Upper lobe of left lung (tissue), 6 donors: ENCODE results near the gene BAIAP2L2. TPM values are rescaled to one million over a fixed set of nuclear protein-coding genes. Genes with fewer than 3 reads are reported as not detected.

ENCODE experiments used
- ATAC-seq, 2 donors: fragments of 200-7000 bp; cut with Tn5 transposase; one replicate each; pipeline ENCODE4 v1.9.1; 2022; ENCODE audit warnings: mild to moderate bottlenecking in 2 of 2, moderate library complexity in 2 of 2; ENCODE audit not compliant: low FRiP score in 2 of 2
- DNase-seq, 2 donors: peaks; one replicate each; pipeline ENCODE4 v3.0.0-alpha.2; 2019 to 2020
- H3K27ac ChIP-seq, 4 donors: fragments of 200-600 bp; sonication (generic); one replicate each; pipeline ENCODE4 v1.5.1; 2016 to 2019
- H3K27me3 ChIP-seq, 4 donors: fragments of 200-600 bp; sonication (generic); one replicate each; pipeline ENCODE4 v1.5.1; 2017 to 2019
- H3K36me3 ChIP-seq, 4 donors: fragments of 200-600 bp; sonication (generic); one replicate each; pipeline ENCODE4 v1.5.1; 2016 to 2019
- H3K4me1 ChIP-seq, 4 donors: fragments of 200-600 bp; sonication (generic); one replicate each; pipeline ENCODE4 v1.5.1; 2018 to 2019
- H3K4me3 ChIP-seq, 4 donors: fragments of 200-600 bp; sonication (generic); one replicate each; pipeline ENCODE4 v1.5.1; 2017 to 2019; ENCODE audit warnings: mild to moderate bottlenecking in 2 of 4, moderate library complexity in 1 of 4
- H3K9me3 ChIP-seq, 4 donors: fragments of 200-600 bp; sonication (generic); one replicate each; pipeline ENCODE4 v1.5.1; 2018 to 2019
- EP300 ChIP-seq, 4 donors: sonication (generic); formaldehyde crosslinking; IDR thresholded peaks; one replicate each; pipeline ENCODE4 v1.5.1; 2017; ENCODE audit warnings: antibody characterized with exemption in 4 of 4, control low read depth in 2 of 4
- POLR2A ChIP-seq, 4 donors: fragments of 450-650 bp; IDR thresholded peaks; one replicate each; pipeline ENCODE4 v1.5.1; 2016 to 2017; ENCODE audit warnings: antibody characterized with exemption in 4 of 4, mild to moderate bottlenecking in 2 of 4
- POLR2AphosphoS5 ChIP-seq, 2 donors: sonication (generic); formaldehyde crosslinking; IDR thresholded peaks; one replicate each; pipeline ENCODE4 v1.5.1; 2017; ENCODE audit warnings: antibody characterized with exemption in 2 of 2
- WGBS, 2 donors: methylation state at CpG; one replicate each; pipeline ENCODE4 v1.1.5; 2017 to 2018; 5-methylcytosine and 5-hydroxymethylcytosine counted together
- total RNA-seq, 6 donors: library from RNA; depleted of rRNA in 4 of 6; stranded (reverse); fragments of >200 nt in 4 of 6; gene quantifications; one replicate each; pipeline versions ENCODE4 v1.1.0 to v1.2.1, GENCODE V29; 2016 to 2021
- donor health status: DM: no; HTN: no; CAD: no; lungs with moderate emphysema.
- donor health status: DM: no; HTN: yes; CAD: no; lungs with severe emphysema.

Gene BAIAP2L2
- total RNA-seq, 6 donors from 2014 or later, result 0.94 to 6.3 (median 0.98) TPM; not detected in 3

- ATAC-seq (no peak), DNase-seq (no peak)
- WGBS, 2 donors, result 73 to 76% methylated on average over 10 of the region's 10 CpGs
- H3K4me1 ChIP-seq, result peaks cover 20 to 23% (median 21%) of the 10 kb centered on the region in 4 donors
- no peaks in the 10 kb centered on the region for H3K27me3 ChIP-seq
- H3K36me3 ChIP-seq, result no peaks in the 10 kb centered on the region
- H3K4me3 ChIP-seq, result no peak overlapping the region
- H3K9me3 ChIP-seq, result no peaks in the 10 kb centered on the region
- no peak for TF ChIP-seq POLR2AphosphoS5 (IDR thresholded peaks at IDR 0.05)
- TF ChIP-seq EP300 (IDR thresholded peaks at IDR 0.05), result peak in 1 of 4 donors; percentile 18
- H3K27ac ChIP-seq, result no peak overlapping the region
Measured at GRCh38 chr22:38036392-38037062, 74.0 kb downstream of the BAIAP2L2 start.

- Histone ChIP-seq H3K27me3 (no peaks in the 10 kb centered on the region), H3K27ac (no peak overlapping the region), H3K9me3 (no peaks in the 10 kb centered on the region), H3K4me1 (peaks cover 20 to 23% (median 21%) of the 10 kb centered on the region in 4 donors), H3K36me3 (no peaks in the 10 kb centered on the region), H3K4me3 (no peak overlapping the region)
- ATAC-seq (no peak), DNase-seq (no peak)
- WGBS, 2 donors, result 81 to 89% methylated on average over 4 to 9 of the region's 9 CpGs
- TF ChIP-seq POLR2A (IDR thresholded peaks at IDR 0.05) (no peak), EP300 (IDR thresholded peaks at IDR 0.05) (no peak)
Measured at GRCh38 chr22:38035530-38035885, 75.0 kb downstream of the BAIAP2L2 start.

Other genes starting within 250 kb of the BAIAP2L2 start
- gene MICALL1, start 204.4 kb downstream of the BAIAP2L2 start, total RNA-seq, result 10 to 100 TPM; 24.3 to 47.1 (median 37.3) TPM
- gene C22orf23, start 157.1 kb downstream of the BAIAP2L2 start, total RNA-seq, result 1 to 10 TPM in 3 of 6 donors, under 1 TPM in 2, not detected in 1; 0.46 to 7.2 (median 1.2) TPM
- gene POLR2F, start 157.0 kb downstream of the BAIAP2L2 start, total RNA-seq, result 100 to 1,000 TPM in 2 of 6 donors, 10 to 100 TPM in 4; 48.9 to 152 (median 71.7) TPM
- gene SOX10, start 126.1 kb downstream of the BAIAP2L2 start, total RNA-seq, result under 1 TPM in 1 of 6 donors, not detected in 5; 0.15 TPM
- 100 to 1,000 TPM in 1 of 6 donors, 10 to 100 TPM in 5; 31.6 to 189 (median 50.3) TPM for gene PICK1, start 53.3 kb downstream of the BAIAP2L2 start, total RNA-seq
- 1 to 10 TPM in 1 of 6 donors, under 1 TPM in 3, not detected in 2; 0.26 to 6.3 (median 0.73) TPM for gene SLC16A8, start 26.5 kb downstream of the BAIAP2L2 start, total RNA-seq
- 100 to 1,000 TPM in 1 of 6 donors, 10 to 100 TPM in 5; 21.1 to 295 (median 47.5) TPM for gene PLA2G6, start 71.1 kb upstream of the BAIAP2L2 start, total RNA-seq
- 10 to 100 TPM; 25.1 to 75.7 (median 44.5) TPM for gene MAFF, start 91.3 kb upstream of the BAIAP2L2 start, total RNA-seq
- 100 to 1,000 TPM in 1 of 6 donors, 10 to 100 TPM in 5; 47.5 to 141 (median 72.1) TPM for gene TMEM184B, start 162.3 kb upstream of the BAIAP2L2 start, total RNA-seq
- 100 to 1,000 TPM in 5 of 6 donors, 10 to 100 TPM in 1; 94.1 to 345 (median 123) TPM for gene CSNK1E, start 206.7 kb upstream of the BAIAP2L2 start, total RNA-seq